Muscle layer of duodenum (tissue), 2 donors: ENCODE measurements around the gene ZMAT1.
A peak's percentile ranks its signal among the peaks of the same experiment; 100 is the strongest.
"Not testable (repeated sequence)": the region's sequence is repeated elsewhere in the genome, so short reads cannot be mapped to it uniquely, and the experiment has no call there.

Experiments
- H3K27ac ChIP-seq: one replicate; pipeline ENCODE4 v1.7.0; 2013; ENCODE audit warnings: mild to moderate bottlenecking, low read length
- H3K27me3 ChIP-seq: one replicate; pipeline ENCODE4 v1.7.0; 2013; ENCODE audit warnings: low read depth, mild to moderate bottlenecking, control low read depth, low read length
- H3K36me3 ChIP-seq, 2 donors: one replicate each; pipeline ENCODE4 v1.7.0; 2013; ENCODE audit warnings: low read length in 2 of 2, control low read depth in 1 of 2, mild to moderate bottlenecking in 1 of 2; ENCODE audit not compliant: insufficient read depth in 2 of 2, control insufficient read depth in 1 of 2
- H3K4me1 ChIP-seq, 2 donors: one replicate each; pipeline ENCODE4 v1.7.0; 2013; ENCODE audit warnings: low read length in 2 of 2, mild to moderate bottlenecking in 2 of 2, control low read depth in 1 of 2, moderate library complexity in 1 of 2; ENCODE audit not compliant: insufficient read depth in 2 of 2, control insufficient read depth in 1 of 2
- H3K4me3 ChIP-seq, 2 donors: one replicate each; pipeline ENCODE4 v1.7.0; 2013; ENCODE audit warnings: low read length in 2 of 2, low read depth in 1 of 2, mild to moderate bottlenecking in 1 of 2
- H3K9me3 ChIP-seq, 2 donors: one replicate each; pipeline ENCODE4 v1.7.0; 2013; ENCODE audit warnings: low read length in 2 of 2, control low read depth in 1 of 2, mild to moderate bottlenecking in 1 of 2; ENCODE audit not compliant: control insufficient read depth in 1 of 2
- donor health status: healthy.

ZMAT1 gene

DNA sequence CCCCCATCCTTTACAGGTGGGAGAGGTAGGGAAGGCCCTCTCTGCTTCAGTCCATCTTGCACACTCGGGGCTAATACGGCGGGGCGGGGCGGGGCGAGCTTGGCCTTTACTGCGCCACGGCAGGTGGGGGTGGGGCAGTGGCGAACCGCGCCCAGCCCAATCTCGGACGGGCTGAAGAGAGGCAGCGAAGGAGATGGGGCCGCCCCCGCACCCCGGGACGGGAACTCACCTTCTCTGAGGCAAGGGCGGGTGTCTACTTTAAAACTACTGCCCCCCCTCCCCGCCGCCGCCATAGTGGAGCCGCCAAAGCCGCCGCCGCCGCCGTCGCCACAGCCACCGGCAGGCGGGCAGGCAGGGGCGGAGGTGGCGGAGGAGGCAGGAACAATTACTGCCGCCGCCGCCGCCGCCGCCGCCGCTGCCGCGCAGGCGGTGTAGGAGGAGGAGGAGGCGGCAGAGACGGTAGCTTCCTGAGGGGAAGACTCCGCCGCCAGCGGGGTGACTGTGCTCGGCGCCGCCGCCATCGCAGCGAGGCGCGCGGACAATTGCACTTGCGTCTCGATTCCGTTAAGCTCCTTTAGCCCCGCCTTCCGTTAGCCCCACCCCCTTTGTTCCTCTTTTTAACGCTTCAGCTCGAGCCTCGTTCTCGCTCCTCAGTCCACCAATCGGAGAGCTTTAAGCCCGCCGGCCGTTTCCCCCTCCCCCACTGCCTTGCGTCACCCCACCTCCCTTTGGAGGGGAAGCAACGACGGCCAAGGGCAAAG, at the start of gene ZMAT1:
Gene ZMAT1, minus strand, starts transcription at position 540 of the 761 bp plus-strand sequence. Its CDS starts 19 bp downstream, at position 521.
- Histone ChIP-seq H3K4me3 (peak within 1 kb of the TSS; percentile 61 to 71), H3K9me3 (no peaks in the 10 kb centered on the region), H3K36me3 (no peaks in the 10 kb centered on the region), H3K4me1 (no peaks in the 10 kb centered on the region), H3K27ac (peak within 1 kb of the TSS; percentile 69), H3K27me3 (no peaks in the 10 kb centered on the region)

DNA sequence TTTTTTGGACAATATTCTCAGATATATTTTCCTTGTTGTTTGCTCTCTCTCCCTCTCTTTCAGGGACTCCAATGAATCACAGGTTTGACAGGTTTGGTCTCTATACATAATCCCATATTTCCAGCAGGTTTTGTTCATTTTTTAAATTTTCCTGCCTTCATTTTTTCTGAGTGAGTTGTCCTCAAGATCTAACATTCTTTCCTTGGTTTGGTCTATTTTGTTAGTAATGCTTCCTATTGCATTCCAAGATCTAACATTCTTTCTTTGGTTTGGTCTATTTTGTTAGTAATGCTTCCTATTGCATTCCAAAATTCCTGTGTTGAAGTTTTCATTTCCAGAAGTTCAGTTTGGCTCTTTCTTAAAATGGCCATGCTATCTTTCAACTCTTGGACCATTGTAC, 45.3 kb upstream of the ZMAT1 start:
- no peaks in the 10 kb centered on the region for H3K27me3 ChIP-seq
- no peak overlapping the region for H3K27ac ChIP-seq
- no peaks in the 10 kb centered on the region for H3K4me1 ChIP-seq
- no peaks in the 10 kb centered on the region for H3K9me3 ChIP-seq
- H3K36me3 ChIP-seq, result no peaks in the 10 kb centered on the region
- H3K4me3 ChIP-seq, result no peak overlapping the region

DNA sequence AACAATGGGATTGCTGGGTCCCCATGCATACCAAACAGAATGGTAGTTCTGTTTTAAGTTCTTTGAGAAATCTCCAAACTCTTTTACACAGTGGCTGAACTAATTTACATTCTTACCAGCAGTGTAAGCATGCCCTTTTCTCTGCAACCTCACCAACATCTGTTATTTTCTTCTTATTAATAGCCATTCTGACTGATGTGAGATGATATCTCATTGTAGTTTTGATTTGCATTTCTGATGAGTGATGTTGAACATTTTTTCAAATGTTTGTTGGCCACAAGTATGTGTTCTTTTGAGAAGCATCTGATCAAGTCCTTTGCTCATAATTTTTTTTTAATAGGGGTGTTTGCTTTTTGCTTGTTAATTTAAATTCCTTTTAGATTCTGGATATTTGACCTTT, 41.2 kb upstream of the ZMAT1 start:
- H3K4me1 ChIP-seq, result no peaks in the 10 kb centered on the region
- H3K27me3 ChIP-seq, result no peaks in the 10 kb centered on the region
- no peak overlapping the region for H3K27ac ChIP-seq
- no peaks in the 10 kb centered on the region for H3K9me3 ChIP-seq
- H3K36me3 ChIP-seq, result no peaks in the 10 kb centered on the region
- H3K4me3 ChIP-seq, result no peak overlapping the region

DNA sequence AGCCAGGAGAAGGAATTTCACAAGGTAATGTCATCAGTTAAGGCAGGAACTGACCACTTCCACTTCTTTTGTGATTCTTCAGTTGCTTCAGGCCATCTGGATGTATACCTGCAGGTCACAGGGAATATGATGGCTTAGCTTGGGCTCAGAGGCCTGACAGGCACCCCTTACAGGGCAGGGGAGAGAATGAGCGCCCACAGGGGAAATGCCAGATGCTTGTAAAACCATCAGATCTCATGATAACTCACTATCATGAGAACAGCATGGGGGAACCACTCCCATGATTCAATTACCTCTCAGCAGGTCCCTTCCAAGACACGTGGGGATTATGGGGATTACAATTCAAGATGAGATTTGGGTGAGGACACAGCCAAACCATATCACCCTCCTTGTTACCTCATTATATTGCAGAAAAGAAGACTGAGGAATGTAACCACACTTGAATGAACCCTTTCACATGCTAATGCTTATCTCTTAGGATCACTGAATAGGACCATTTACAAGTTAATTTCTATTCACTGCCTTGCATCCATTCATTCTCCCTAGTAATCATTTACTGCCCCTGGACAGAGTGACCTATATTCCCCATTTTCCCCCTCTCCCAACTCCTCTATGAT, 33.2 kb upstream of the ZMAT1 start:
- H3K4me1 ChIP-seq, result not testable (repeated sequence)

DNA sequence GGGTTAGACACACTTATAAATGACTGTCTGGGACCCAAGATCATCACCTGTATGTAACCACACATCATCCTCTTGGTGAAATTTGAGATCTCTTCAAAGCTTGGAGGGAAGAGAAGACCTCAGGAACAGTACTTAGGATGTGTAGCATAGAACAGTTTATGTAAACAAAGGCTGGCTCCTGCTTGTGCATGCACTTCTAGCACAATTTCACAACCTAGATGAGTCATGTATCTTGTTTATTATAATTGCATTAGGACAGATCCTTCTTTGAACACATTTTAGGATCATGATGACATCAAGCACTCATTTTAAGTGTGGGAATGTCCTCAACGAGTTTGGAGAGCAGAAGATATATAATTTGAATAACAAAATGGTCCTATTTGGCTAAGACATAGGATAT, 26.3 kb upstream of the ZMAT1 start:
- Histone ChIP-seq H3K4me1 (no peaks in the 10 kb centered on the region), H3K36me3 (no peaks in the 10 kb centered on the region)

More for the DNA sequence above, 33.2 kb upstream of the ZMAT1 start:
- H3K9me3 ChIP-seq, H3K4me3 ChIP-seq, H3K27me3 ChIP-seq, H3K27ac ChIP-seq, H3K36me3 ChIP-seq: not testable (repeated sequence)

DNA sequence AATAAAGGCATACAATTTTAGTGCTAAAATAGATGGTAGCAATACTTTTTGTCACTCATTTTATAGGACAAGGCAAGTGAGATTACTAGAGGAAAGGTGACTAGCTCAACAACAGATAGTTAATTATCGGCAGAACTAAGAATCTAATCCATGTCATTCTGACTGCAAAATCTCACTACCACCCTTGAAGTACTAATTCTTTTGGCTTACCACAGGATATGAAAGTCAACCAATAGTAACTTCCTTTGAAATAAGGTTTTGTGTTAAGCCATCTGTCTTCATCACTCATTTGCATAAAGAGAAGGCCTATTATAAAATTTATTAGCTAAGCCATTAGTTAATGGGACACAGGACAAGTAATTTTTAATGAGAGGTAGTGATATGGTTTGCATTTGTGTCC, 25.3 kb upstream of the ZMAT1 start:
- Histone ChIP-seq H3K27ac (no peak overlapping the region), H3K9me3 (no peaks in the 10 kb centered on the region), H3K4me3 (no peak overlapping the region), H3K27me3 (no peaks in the 10 kb centered on the region), H3K4me1 (no peaks in the 10 kb centered on the region), H3K36me3 (no peaks in the 10 kb centered on the region)

More for the DNA sequence above, 26.3 kb upstream of the ZMAT1 start:
- H3K27ac ChIP-seq, result no peak overlapping the region
- H3K27me3 ChIP-seq, result no peaks in the 10 kb centered on the region
- no peaks in the 10 kb centered on the region for H3K9me3 ChIP-seq
- no peak overlapping the region for H3K4me3 ChIP-seq

DNA sequence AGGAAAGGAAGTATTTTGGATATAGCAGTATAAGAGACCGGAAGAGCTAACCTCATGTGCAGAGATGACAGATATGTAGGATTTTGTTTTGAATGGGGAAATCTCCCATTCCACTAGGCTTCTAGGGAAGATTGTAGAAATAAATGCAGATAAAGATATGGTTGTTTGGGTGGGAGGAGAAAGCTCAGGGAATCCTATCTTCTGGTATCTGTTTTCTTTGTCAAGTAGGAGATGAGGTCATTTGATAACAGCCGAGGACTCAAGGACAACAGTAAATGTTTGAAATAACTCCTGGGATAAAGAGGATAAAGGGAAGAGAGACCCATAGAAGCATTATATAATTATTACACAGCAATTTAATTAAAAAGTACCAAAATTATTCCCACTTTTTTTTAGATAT, 24.7 kb upstream of the ZMAT1 start:
- Histone ChIP-seq H3K4me3 (no peak overlapping the region), H3K27ac (no peak overlapping the region), H3K27me3 (no peaks in the 10 kb centered on the region), H3K9me3 (no peaks in the 10 kb centered on the region), H3K4me1 (no peaks in the 10 kb centered on the region), H3K36me3 (no peaks in the 10 kb centered on the region)

DNA sequence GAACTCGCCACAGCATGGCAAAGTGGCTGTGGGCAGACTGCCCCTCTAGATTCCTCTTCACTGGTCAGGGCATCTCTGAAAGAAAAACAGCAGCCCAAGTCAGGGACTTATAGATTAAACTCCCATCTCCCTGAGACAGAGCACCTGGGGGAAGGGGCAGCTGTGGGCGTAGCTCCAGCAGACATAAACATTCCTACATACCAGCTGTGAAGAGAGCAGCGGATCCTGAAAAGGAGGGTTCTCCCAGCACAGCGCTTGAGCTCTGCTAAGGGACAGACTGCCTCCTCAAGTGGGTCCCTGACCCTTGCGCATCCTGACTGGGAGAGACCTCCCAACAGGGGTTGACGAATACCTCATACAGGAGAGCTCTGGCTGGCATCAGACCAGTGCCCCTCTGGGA, 18.8 kb upstream of the ZMAT1 start:
- H3K9me3 ChIP-seq, result no peaks in the 10 kb centered on the region
- H3K27ac ChIP-seq, result no peak overlapping the region
- no peaks in the 10 kb centered on the region for H3K36me3 ChIP-seq
- no peaks in the 10 kb centered on the region for H3K27me3 ChIP-seq
- no peak overlapping the region for H3K4me3 ChIP-seq
- no peaks in the 10 kb centered on the region for H3K4me1 ChIP-seq

DNA sequence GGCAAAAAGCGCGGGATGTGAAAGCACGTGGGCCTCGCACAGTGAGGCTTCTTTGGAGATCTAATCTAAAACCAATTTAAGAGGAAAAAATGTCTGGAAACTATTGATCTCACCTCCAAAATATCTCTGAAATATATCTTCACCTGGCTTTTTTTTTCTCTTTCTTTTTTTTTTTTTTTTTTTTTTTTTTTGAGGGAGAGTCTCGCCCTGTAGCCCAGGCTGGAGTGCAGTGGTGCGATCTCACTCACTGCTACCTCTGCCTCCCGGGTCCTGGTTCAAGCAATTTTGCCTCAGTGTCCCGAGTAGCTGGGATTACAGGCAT, 383 bp upstream of the ZMAT1 start:
- H3K9me3 ChIP-seq, result no peaks in the 10 kb centered on the region
- H3K27ac ChIP-seq, result no peak overlapping the region
- no peaks in the 10 kb centered on the region for H3K27me3 ChIP-seq
- peak overlapping the region in 1 of 2 donors; percentile 61 for H3K4me3 ChIP-seq
- H3K36me3 ChIP-seq, result no peaks in the 10 kb centered on the region
- H3K4me1 ChIP-seq, result no peaks in the 10 kb centered on the region

DNA sequence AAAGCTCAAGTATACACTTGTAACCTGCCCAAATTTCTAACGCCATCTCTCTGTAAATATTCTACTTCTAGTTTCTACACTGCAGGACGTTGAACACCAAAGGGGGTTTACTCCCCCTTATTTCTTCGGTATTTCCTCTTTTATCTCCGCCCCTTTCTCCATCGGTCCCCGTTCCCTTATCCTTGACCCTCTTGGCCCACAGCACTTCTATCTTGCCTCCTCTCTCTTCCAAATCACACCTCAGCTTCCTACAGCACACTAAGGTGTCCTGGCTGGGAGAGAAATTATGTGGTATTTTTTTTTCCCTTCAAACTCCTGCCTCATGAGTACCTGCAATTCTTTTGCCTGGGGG, 715 bp downstream of the ZMAT1 start:
- peak overlapping the region; percentile 61 to 71 for H3K4me3 ChIP-seq
- peak overlapping the region; percentile 69 for H3K27ac ChIP-seq

DNA sequence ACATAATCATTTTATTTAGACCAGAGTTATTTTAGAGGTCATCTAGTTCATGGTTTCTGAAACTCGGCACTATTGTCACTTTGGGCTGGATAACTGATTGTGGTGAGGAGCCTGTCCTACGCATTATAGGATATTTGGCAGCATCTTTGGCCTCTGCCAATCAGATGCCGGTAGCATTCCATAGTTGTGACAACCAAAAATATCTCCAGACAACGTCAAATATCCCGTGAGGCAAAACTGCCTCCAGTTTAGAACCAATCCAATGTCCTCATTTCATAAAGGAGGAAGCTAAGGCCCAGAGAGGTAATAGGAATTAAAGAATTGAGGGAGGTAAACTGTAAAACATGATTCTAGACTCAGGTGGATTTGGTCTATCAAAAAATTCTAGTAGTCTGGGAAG, 6.1 kb downstream of the ZMAT1 start:
- no peak overlapping the region for H3K27ac ChIP-seq
- no peaks in the 10 kb centered on the region for H3K4me1 ChIP-seq
- H3K27me3 ChIP-seq, result no peaks in the 10 kb centered on the region
- no peaks in the 10 kb centered on the region for H3K36me3 ChIP-seq
- no peak overlapping the region for H3K4me3 ChIP-seq
- H3K9me3 ChIP-seq, result no peaks in the 10 kb centered on the region

More for the DNA sequence above, 715 bp downstream of the ZMAT1 start:
- H3K9me3 ChIP-seq, result no peaks in the 10 kb centered on the region
- H3K4me1 ChIP-seq, result no peaks in the 10 kb centered on the region
- no peaks in the 10 kb centered on the region for H3K36me3 ChIP-seq
- H3K27me3 ChIP-seq, result no peaks in the 10 kb centered on the region

DNA sequence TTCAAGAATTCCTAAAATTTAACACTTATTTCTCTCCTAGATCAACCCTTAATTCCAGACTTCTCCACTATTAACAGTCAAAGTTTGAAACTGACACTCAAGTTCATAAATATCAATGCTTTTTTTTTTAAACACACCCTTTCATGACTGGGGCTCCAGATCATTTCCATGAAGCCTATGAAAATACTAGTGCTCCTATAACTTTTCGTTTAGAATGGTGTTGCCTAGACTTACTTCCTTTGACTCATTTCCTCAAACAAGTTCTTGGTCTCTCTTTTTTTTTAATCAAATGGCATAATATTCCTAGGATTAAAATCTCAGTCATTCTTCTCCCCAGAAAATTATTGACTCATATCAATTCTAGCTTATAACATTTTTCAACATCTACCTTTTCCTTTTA, 13.1 kb downstream of the ZMAT1 start:
- H3K4me1 ChIP-seq, result no peaks in the 10 kb centered on the region
- no peaks in the 10 kb centered on the region for H3K36me3 ChIP-seq
- H3K27me3 ChIP-seq, result no peaks in the 10 kb centered on the region
- H3K4me3 ChIP-seq, result no peak overlapping the region
- no peak overlapping the region for H3K27ac ChIP-seq
- H3K9me3 ChIP-seq, result no peaks in the 10 kb centered on the region
